ENCODE results near the gene NAALADL2.

Gene NAALADL2

DNA sequence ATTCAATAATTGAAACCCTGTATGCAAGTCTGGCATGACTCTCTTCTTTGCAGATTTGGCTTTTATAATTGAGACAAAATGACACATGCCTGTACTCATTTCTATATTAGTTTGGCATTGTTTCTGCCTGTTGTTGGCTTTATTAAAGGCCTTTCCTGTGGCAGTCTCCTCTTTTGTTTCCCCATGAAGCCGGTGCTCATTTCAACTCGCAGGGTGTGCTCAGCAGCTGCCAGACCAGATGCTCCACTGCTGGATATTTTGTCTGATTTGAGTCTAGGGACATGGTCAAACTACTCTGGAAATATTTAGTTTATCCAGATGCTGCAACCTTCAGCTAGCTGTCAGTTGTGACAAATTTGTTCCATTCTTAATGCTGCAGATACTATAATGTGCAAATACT is 445.3 kb downstream of the NAALADL2 start:
- TF ChIP-seq, protein P1, sequence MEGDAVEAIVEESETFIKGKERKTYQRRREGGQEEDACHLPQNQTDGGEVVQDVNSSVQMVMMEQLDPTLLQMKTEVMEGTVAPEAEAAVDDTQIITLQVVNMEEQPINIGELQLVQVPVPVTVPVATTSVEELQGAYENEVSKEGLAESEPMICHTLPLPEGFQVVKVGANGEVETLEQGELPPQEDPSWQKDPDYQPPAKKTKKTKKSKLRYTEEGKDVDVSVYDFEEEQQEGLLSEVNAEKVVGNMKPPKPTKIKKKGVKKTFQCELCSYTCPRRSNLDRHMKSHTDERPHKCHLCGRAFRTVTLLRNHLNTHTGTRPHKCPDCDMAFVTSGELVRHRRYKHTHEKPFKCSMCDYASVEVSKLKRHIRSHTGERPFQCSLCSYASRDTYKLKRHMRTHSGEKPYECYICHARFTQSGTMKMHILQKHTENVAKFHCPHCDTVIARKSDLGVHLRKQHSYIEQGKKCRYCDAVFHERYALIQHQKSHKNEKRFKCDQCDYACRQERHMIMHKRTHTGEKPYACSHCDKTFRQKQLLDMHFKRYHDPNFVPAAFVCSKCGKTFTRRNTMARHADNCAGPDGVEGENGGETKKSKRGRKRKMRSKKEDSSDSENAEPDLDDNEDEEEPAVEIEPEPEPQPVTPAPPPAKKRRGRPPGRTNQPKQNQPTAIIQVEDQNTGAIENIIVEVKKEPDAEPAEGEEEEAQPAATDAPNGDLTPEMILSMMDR (IDR thresholded peaks at IDR 0.05; ENCODE audit: low read depth, low read length, missing control alignments) = no peak
- H3K27me3 ChIP-seq (replicated peaks) = no peaks in the 10 kb centered on the region
- H3K4me3 ChIP-seq (ENCODE audit: low read depth, low read length) = no peak overlapping the region
- H3K27ac ChIP-seq = no peak overlapping the region
- H3K36me3 ChIP-seq (replicated peaks) = no peaks in the 10 kb centered on the region
- in situ Hi-C loops (cut with HindIII; ENCODE audit: low pct_ligation_motif_present, low sequenced_read_pairs) = no loop called here
- no peak for DNase-seq

DNA sequence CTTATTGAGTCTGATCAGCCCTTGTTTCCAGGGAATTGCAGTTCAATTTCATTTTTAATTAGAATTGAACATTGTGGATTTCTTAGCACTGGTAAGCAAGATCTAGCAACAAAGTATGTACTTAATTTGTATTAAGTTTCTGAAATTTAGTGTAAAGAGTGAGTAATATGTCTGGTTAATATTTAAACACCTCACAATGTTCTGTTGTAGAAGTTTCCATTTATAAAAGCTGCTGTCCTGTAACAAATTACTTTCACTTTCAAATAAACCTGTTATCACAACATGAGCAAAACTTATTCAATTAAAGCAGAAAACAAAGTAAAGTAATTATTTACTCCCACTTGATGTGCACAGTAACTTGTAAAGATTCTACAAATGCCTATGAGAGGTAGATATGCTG is 448.5 kb downstream of the NAALADL2 start:
- Histone ChIP-seq H3K4me3 (ENCODE audit: low read depth, low read length) (no peak overlapping the region), H3K36me3 (replicated peaks) (no peaks in the 10 kb centered on the region), H3K27me3 (replicated peaks) (no peaks in the 10 kb centered on the region), H3K27ac (no peak overlapping the region)
- in situ Hi-C loops (cut with HindIII; ENCODE audit: low pct_ligation_motif_present, low sequenced_read_pairs) = no loop called here
- no peak for DNase-seq
- TF ChIP-seq, protein P1 (IDR thresholded peaks at IDR 0.05; ENCODE audit: low read depth, low read length, missing control alignments) = no peak

DNA sequence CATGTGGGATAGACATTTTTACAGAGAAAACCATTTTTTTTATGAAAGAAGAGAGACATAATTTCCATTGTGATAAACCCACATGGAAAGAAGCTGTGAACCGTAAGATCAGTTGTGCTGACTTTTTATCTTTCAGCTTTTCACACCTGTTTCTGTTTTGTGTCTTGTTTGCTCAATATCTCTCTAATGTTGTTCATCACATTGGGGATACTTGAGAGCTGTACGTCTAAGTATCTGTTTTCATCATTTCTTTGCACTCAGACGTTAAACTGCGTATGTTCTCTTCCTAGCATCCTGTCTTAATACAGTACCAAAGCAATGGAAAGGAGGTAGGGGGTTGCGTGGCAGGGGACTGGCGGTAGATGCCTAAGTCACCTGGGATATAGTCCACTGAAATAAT is 449.0 kb downstream of the NAALADL2 start:
- no peak for DNase-seq
- no peaks in the 10 kb centered on the region for H3K36me3 ChIP-seq (replicated peaks)
- no peaks in the 10 kb centered on the region for H3K27me3 ChIP-seq (replicated peaks)
- H3K27ac ChIP-seq = no peak overlapping the region
- TF ChIP-seq, protein P1 (IDR thresholded peaks at IDR 0.05; ENCODE audit: low read depth, low read length, missing control alignments) = no peak
- H3K4me3 ChIP-seq (ENCODE audit: low read depth, low read length) = no peak overlapping the region
- in situ Hi-C loops (cut with HindIII; ENCODE audit: low pct_ligation_motif_present, low sequenced_read_pairs) = no loop called here

DNA sequence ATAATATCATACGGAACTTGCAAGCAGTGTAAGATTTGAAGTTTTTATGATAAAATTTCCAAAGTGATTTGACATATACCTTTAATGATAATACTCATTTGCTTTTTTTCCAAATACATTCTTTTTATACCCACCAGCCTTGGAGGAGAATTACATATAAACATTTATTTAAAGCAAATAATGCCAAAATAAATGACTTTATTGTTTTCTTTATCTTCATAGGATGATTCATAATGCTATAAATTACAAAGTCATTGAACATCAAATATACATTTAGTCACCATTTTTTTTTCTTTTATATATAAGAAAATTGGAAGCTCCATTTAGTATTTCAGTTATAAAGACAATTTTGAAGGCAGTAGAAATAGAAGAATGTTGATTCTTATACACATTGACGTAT is 450.9 kb downstream of the NAALADL2 start:
- DNase-seq = no peak
- H3K27me3 ChIP-seq (replicated peaks) = no peaks in the 10 kb centered on the region
- no peak overlapping the region for H3K27ac ChIP-seq
- no peaks in the 10 kb centered on the region for H3K36me3 ChIP-seq (replicated peaks)
- in situ Hi-C loops (cut with HindIII; ENCODE audit: low pct_ligation_motif_present, low sequenced_read_pairs) = no loop called here
- TF ChIP-seq, protein P1 (IDR thresholded peaks at IDR 0.05; ENCODE audit: low read depth, low read length, missing control alignments) = no peak
- H3K4me3 ChIP-seq (ENCODE audit: low read depth, low read length) = no peak overlapping the region

DNA sequence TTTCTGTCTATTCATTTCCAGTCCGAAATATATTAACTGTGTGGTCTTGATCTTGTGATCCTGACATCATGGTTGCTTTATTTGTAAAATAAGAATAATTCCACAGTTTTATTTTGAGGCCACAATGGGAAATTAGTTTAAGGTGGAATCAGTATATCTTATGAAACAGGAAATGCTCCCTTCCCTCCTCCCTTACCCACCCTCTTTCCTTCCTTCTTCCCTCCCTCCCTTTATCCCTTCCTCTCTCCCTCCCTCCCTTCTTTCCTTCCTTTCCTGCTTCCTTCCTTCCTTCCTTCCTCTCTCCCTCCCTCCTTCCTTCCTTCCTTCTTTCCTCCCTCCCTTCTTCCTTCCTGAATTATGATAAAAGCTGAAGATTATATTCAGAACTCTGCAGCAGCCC is 452.3 kb downstream of the NAALADL2 start:
- DNase-seq = no peak
- Histone ChIP-seq H3K36me3 (replicated peaks) (no peaks in the 10 kb centered on the region), H3K27ac (no peak overlapping the region), H3K4me3 (ENCODE audit: low read depth, low read length) (no peak overlapping the region), H3K27me3 (replicated peaks) (no peaks in the 10 kb centered on the region)
- TF ChIP-seq, protein P1 (IDR thresholded peaks at IDR 0.05; ENCODE audit: low read depth, low read length, missing control alignments) = no peak
- in situ Hi-C loops (cut with HindIII; ENCODE audit: low pct_ligation_motif_present, low sequenced_read_pairs) = no loop called here

DNA sequence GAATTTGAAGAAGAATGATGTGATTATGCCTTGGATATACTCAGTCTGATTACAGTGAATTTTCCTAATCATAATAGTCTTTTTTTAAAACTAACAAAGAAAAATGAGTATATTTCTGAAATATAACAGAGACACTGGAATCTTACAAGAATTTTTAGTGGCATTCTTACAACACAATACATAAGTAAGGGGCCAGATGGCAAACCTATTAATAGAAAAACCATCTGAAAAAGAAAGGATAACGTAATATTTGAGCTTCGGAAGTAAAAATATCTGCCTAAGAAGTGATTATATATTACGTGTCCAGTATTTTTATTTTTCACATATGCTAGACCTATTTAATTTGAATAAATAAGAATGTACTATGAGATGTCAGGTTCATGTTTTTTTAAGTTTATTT is 452.8 kb downstream of the NAALADL2 start:
- TF ChIP-seq, protein P1 (IDR thresholded peaks at IDR 0.05; ENCODE audit: low read depth, low read length, missing control alignments) = no peak
- Histone ChIP-seq H3K27me3 (replicated peaks) (no peaks in the 10 kb centered on the region), H3K27ac (no peak overlapping the region), H3K4me3 (ENCODE audit: low read depth, low read length) (no peak overlapping the region), H3K36me3 (replicated peaks) (no peaks in the 10 kb centered on the region)
- in situ Hi-C loops (cut with HindIII; ENCODE audit: low pct_ligation_motif_present, low sequenced_read_pairs) = no loop called here
- no peak for DNase-seq
